ENCODE data around the gene PLA2G4E.

- TF ChIP-seq CTCF (IDR thresholded peaks at IDR 0.05) (peak; percentile 92), POLR2AphosphoS5 (IDR thresholded peaks at IDR 0.05; ENCODE audit: low read depth, low read length) (no peak)
These were observed 36.3 kb upstream of the PLA2G4E start for GRCh38 chr15:42056934-42057798.
